Loucy (cell line): ENCODE results near the gene AFF1.

Experiments used
- H2AFZ ChIP-seq: fragments of 200-600 bp; sonication (generic); 2 replicates; pipeline ENCODE4 v1.6.0; 2016; ENCODE audit warnings: antibody characterized with exemption, mild to moderate bottlenecking, low read length, moderate library complexity
- H3F3A ChIP-seq: fragments of 200-600 bp; 2 replicates; pipeline ENCODE4 v1.6.0; 2016; ENCODE audit warnings: antibody characterized with exemption, low read depth, mild to moderate bottlenecking
- H3K27me3 ChIP-seq: fragments of 200-600 bp; sonication (generic); 2 replicates; pipeline ENCODE4 v1.6.1; 2014; ENCODE audit warnings: low read length, mild to moderate bottlenecking; ENCODE audit not compliant: insufficient read depth, poor library complexity, severe bottlenecking
- H3K36me3 ChIP-seq: fragments of 200-600 bp; sonication (generic); 2 replicates; pipeline ENCODE4 v1.6.1; 2016; ENCODE audit warnings: low read length; ENCODE audit not compliant: insufficient read depth
- H3K4me1 ChIP-seq: fragments of 200-600 bp; sonication (generic); 2 replicates; pipeline ENCODE4 v1.5.1; 2014; ENCODE audit warnings: low read length, mild to moderate bottlenecking; ENCODE audit not compliant: insufficient read depth, poor library complexity, severe bottlenecking
- H3K4me2 ChIP-seq: fragments of 200-600 bp; sonication (generic); 2 replicates; pipeline ENCODE4 v1.6.0; 2014; ENCODE audit warnings: antibody characterized with exemption, low read length, low read depth, mild to moderate bottlenecking; ENCODE audit not compliant: poor library complexity, severe bottlenecking
- H3K4me3 ChIP-seq: fragments of 200-600 bp; sonication (generic); 2 replicates; pipeline ENCODE4 v1.5.1; 2014; ENCODE audit warnings: low read length, mild to moderate bottlenecking, mixed read lengths; ENCODE audit not compliant: poor library complexity, severe bottlenecking
- H3K79me2 ChIP-seq: fragments of 200-600 bp; sonication (generic); 2 replicates; pipeline ENCODE4 v1.6.1; 2014; ENCODE audit warnings: low read length; ENCODE audit not compliant: insufficient read depth
- H3K9ac ChIP-seq: fragments of 200-600 bp; sonication (generic); 2 replicates; pipeline ENCODE4 v1.6.0; 2014; ENCODE audit warnings: mild to moderate bottlenecking, low read depth, low read length, moderate library complexity; ENCODE audit not compliant: poor library complexity, severe bottlenecking
- H3K9me2 ChIP-seq: fragments of 200-600 bp; sonication (generic); replicated peaks from 2 replicates; pipeline ENCODE4 v1.6.1; 2016; ENCODE audit warnings: low read depth, low read length, mixed read lengths
- H3K9me3 ChIP-seq: fragments of 200-600 bp; sonication (generic); 2 replicates; pipeline ENCODE4 v1.6.1; 2014; ENCODE audit warnings: mild to moderate bottlenecking, antibody characterized with exemption, low read length, low read depth; ENCODE audit not compliant: insufficient read depth
- H4K20me1 ChIP-seq: fragments of 200-600 bp; sonication (generic); 2 replicates; pipeline ENCODE4 v1.6.0; 2014; ENCODE audit warnings: antibody characterized with exemption, low read length, mild to moderate bottlenecking; ENCODE audit not compliant: insufficient read depth, poor library complexity, severe bottlenecking
- CTCF ChIP-seq: fragments of 200-600 bp; sonication (generic); conservative IDR thresholded peaks from 2 replicates; pipeline ENCODE4 v1.5.1; 2014; ENCODE audit warnings: mild to moderate bottlenecking, antibody characterized with exemption, low read length
- EZH2phosphoT487 ChIP-seq: fragments of 200-600 bp; IDR thresholded peaks from 2 replicates; pipeline ENCODE4 v1.6.1; 2018; ENCODE audit warnings: antibody characterized with exemption, mild to moderate bottlenecking, moderate library complexity, borderline replicate concordance

The AFF1 gene

GRCh38 chr4:87074121-87074488, 139.3 kb downstream of the AFF1 start:
- no peaks in the 10 kb centered on the region for H3K27me3 ChIP-seq
- TF ChIP-seq EZH2phosphoT487 (no peak), CTCF (no peak)
- no peaks in the 10 kb centered on the region for H3K9me2 ChIP-seq
- H3K4me2 ChIP-seq: peak overlapping the region; percentile 65
- H3K4me3 ChIP-seq: peak overlapping the region; percentile 50
- peaks cover 90% of the 10 kb centered on the region for H3K79me2 ChIP-seq
- no peaks in the 10 kb centered on the region for H3K9me3 ChIP-seq
- no peak overlapping the region for H3K9ac ChIP-seq
- H3K36me3 ChIP-seq: no peaks in the 10 kb centered on the region
- peaks cover 82% of the 10 kb centered on the region for H4K20me1 ChIP-seq
- H2AFZ ChIP-seq: no peak overlapping the region
- 0 out of 2 replicates have a peak, but pooled peaks cover 3% of the 10 kb centered on the region for H3F3A ChIP-seq
- peaks cover 51% of the 10 kb centered on the region for H3K4me1 ChIP-seq

- Histone ChIP-seq H3K4me3 (no peak overlapping the region), H3K9ac (no peak overlapping the region), H3K9me3 (no peaks in the 10 kb centered on the region), H3K4me1 (peaks cover 64% of the 10 kb centered on the region), H3K79me2 (peaks cover 90% of the 10 kb centered on the region), H3K36me3 (no peaks in the 10 kb centered on the region), H3K27me3 (no peaks in the 10 kb centered on the region), H3K9me2 (no peaks in the 10 kb centered on the region), H4K20me1 (peaks cover 88% of the 10 kb centered on the region), H2AFZ (no peak overlapping the region), H3F3A (0 out of 2 replicates have a peak, but pooled peaks cover 3% of the 10 kb centered on the region), H3K4me2 (no peak overlapping the region)
- TF ChIP-seq EZH2phosphoT487 (no peak), CTCF (no peak)
These were observed 141.1 kb downstream of the AFF1 start for GRCh38 chr4:87075876-87076275.

GRCh38 chr4:87076690-87077358, 142.0 kb downstream of the AFF1 start:
- H2AFZ ChIP-seq: no peak overlapping the region
- H4K20me1 ChIP-seq: peaks cover 87% of the 10 kb centered on the region
- H3K79me2 ChIP-seq: peaks cover 90% of the 10 kb centered on the region
- H3K4me1 ChIP-seq: peaks cover 55% of the 10 kb centered on the region
- no peaks in the 10 kb centered on the region for H3K9me3 ChIP-seq
- TF ChIP-seq CTCF: no peak
- TF ChIP-seq EZH2phosphoT487: no peak
- no peaks in the 10 kb centered on the region for H3F3A ChIP-seq
- no peak overlapping the region for H3K4me2 ChIP-seq
- no peaks in the 10 kb centered on the region for H3K9me2 ChIP-seq
- H3K27me3 ChIP-seq: no peaks in the 10 kb centered on the region
- no peaks in the 10 kb centered on the region for H3K36me3 ChIP-seq
- no peak overlapping the region for H3K9ac ChIP-seq
- no peak overlapping the region for H3K4me3 ChIP-seq
